Peyer's patch (tissue), 4 donors: ENCODE data around the gene RUNX3.

ENCODE experiments used
- POLR2A ChIP-seq, 2 donors: fragments of 450-650 bp; IDR thresholded peaks; one replicate each; pipeline ENCODE4 v1.5.1; 2017; ENCODE audit warnings: antibody characterized with exemption in 2 of 2, mild to moderate bottlenecking in 2 of 2, moderate library complexity in 2 of 2
- TF ChIP-seq, protein P1 (sequence below), 6 experiments: fragments of 450-650 bp in 4 of 6; fragments of 200-600 bp in 2 of 6; sonication (generic) in 1 of 6; IDR thresholded peaks; one replicate each; pipeline ENCODE4 v1.5.1; 2017 to 2019; ENCODE audit warnings: antibody characterized with exemption in 6 of 6, mild to moderate bottlenecking in 3 of 6, moderate library complexity in 1 of 6

- TF ChIP-seq, protein P1, sequence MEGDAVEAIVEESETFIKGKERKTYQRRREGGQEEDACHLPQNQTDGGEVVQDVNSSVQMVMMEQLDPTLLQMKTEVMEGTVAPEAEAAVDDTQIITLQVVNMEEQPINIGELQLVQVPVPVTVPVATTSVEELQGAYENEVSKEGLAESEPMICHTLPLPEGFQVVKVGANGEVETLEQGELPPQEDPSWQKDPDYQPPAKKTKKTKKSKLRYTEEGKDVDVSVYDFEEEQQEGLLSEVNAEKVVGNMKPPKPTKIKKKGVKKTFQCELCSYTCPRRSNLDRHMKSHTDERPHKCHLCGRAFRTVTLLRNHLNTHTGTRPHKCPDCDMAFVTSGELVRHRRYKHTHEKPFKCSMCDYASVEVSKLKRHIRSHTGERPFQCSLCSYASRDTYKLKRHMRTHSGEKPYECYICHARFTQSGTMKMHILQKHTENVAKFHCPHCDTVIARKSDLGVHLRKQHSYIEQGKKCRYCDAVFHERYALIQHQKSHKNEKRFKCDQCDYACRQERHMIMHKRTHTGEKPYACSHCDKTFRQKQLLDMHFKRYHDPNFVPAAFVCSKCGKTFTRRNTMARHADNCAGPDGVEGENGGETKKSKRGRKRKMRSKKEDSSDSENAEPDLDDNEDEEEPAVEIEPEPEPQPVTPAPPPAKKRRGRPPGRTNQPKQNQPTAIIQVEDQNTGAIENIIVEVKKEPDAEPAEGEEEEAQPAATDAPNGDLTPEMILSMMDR (IDR thresholded peaks at IDR 0.05), result no peak
- no peak for TF ChIP-seq POLR2A (IDR thresholded peaks at IDR 0.05)
These were observed 28.9 kb upstream of the RUNX3 start for GRCh38 chr1:24958766-24959622.
